AG04449 (cell line): ENCODE data around the gene SSBP3.

Experiments
- CTCF ChIA-PET: fragments of 350-600 bp; formaldehyde crosslinking; extraction: SDS; loops from one replicate; lab custom pipeline; 2021; ENCODE audit warnings: antibody characterized with exemption; lab: Yijun Ruan, JAX
- POLR2A ChIA-PET: fragments of 400-600, 350-600 bp; formaldehyde crosslinking; extraction: SDS; loops from one replicate; lab custom pipeline; 2020; ENCODE audit warnings: antibody characterized with exemption, inconsistent platforms; lab: Yijun Ruan, JAX
- DNase-seq: peaks from one replicate; pipeline ENCODE4 v3.0.0-alpha.2; 2010; ENCODE audit warnings: low read depth, low spot score
- H3K4me3 ChIP-seq: 2 replicates; pipeline ENCODE4 v1.5.1; 2011; ENCODE audit warnings: low read depth, mild to moderate bottlenecking, control low read depth, low read length
- CTCF ChIP-seq: IDR thresholded peaks from one replicate; pipeline ENCODE4 v1.5.1; 2011; ENCODE audit warnings: mild to moderate bottlenecking, moderate library complexity, low read length, control low read depth, inconsistent platforms; ENCODE audit not compliant: insufficient read depth; ENCODE audit errors: missing control alignments

SSBP3 gene

GRCh38 chr1:54312796-54313316 is 93.3 kb downstream of the SSBP3 start:
- ChIA-PET POLR2A (interaction anchor here (0.6 to 1.0 kb wide), 2 partner anchors 12 to 73 kb away, joined by 3 to 4 read pairs; no protein-coding TSS in a partner anchor), CTCF (interaction anchor here (0.7 to 4.7 kb wide), 8 partner anchors 9 to 241 kb away, joined by 3 to 16 read pairs (median 4); no protein-coding TSS in a partner anchor)
- TF ChIP-seq CTCF = no peak
- H3K4me3 ChIP-seq = no peak overlapping the region
- DNase-seq = no peak

- ChIA-PET CTCF (interaction anchor here (0.9 to 4.7 kb wide), 9 partner anchors 10 to 189 kb away, joined by 3 to 19 read pairs (median 4); no protein-coding TSS in a partner anchor), POLR2A (no interaction called here)
- TF ChIP-seq CTCF = no peak
Observed at GRCh38 chr1:54311506-54311905, 94.7 kb downstream of the SSBP3 start.

GRCh38 chr1:54310439-54311328 is 95.5 kb downstream of the SSBP3 start:
- ChIA-PET CTCF (interaction anchor here (1.0 to 4.7 kb wide), 7 partner anchors 10 to 188 kb away, joined by 3 to 19 read pairs (median 4); no protein-coding TSS in a partner anchor), POLR2A (interaction anchor here (0.9 kb wide), 1 partner anchor 8 kb away, joined by 3 read pairs; no protein-coding TSS in a partner anchor)
- no peak overlapping the region for H3K4me3 ChIP-seq
- TF ChIP-seq CTCF = peak; percentile 60
- DNase-seq = no peak

More at GRCh38 chr1:54311506-54311905, 94.7 kb downstream of the SSBP3 start:
- no peak overlapping the region for H3K4me3 ChIP-seq
- DNase-seq = no peak

- no peak overlapping the region for H3K4me3 ChIP-seq
- CTCF ChIA-PET = interaction anchor here (1.1 to 4.7 kb wide), 3 partner anchors 11 to 180 kb away, joined by 3 to 19 read pairs (median 16); no protein-coding TSS in a partner anchor
- no peak for DNase-seq
- POLR2A ChIA-PET = interaction anchor here (0.9 kb wide), 1 partner anchor 9 kb away, joined by 3 read pairs; no protein-coding TSS in a partner anchor
- no peak for TF ChIP-seq CTCF
Observed at GRCh38 chr1:54309631-54310366, 96.4 kb downstream of the SSBP3 start.

GRCh38 chr1:54307305-54307704 is 98.9 kb downstream of the SSBP3 start:
- DNase-seq = no peak
- CTCF ChIA-PET = interaction anchor here (0.6 kb wide), 1 partner anchor 42 kb away, joined by 3 read pairs; no protein-coding TSS in a partner anchor
- no peak for TF ChIP-seq CTCF
- no peak overlapping the region for H3K4me3 ChIP-seq
- POLR2A ChIA-PET = no interaction called here
